HepG2 (cell line): Measurements from ENCODE around the gene GAREM2. TPM values are rescaled to one million over a fixed set of nuclear protein-coding genes. Genes with fewer than 3 reads are reported as not detected.
A peak's percentile ranks its signal among the peaks of the same experiment; 100 is the strongest.

Source experiments
- ATAC-seq: fragments of 200-7000 bp; cut with Tn5 transposase; 3 replicates; pipeline ENCODE4 v1.9.1; 2020; ENCODE audit warnings: mild to moderate bottlenecking, moderate library complexity
- BruUV-seq: library from RNA; stranded (reverse); fragments of 400-500 nt; replicated peaks from 2 replicates; lab custom pipeline; 2021; lab: Mats Ljungman, UMichigan
- CTCF ChIA-PET: fragments of 300-600 bp; formaldehyde crosslinking; extraction: SDS; loops from one replicate; lab custom pipeline; 2021; ENCODE audit warnings: low total read pairs, inconsistent platforms, low intra/inter-chr PET ratio; lab: Yijun Ruan, JAX
- POLR2A ChIA-PET: fragments of 350-600 bp; sonication (Branson Sonifier 250); formaldehyde crosslinking; loops from one replicate; lab custom pipeline; 2020; ENCODE audit warnings: antibody characterized with exemption, inconsistent platforms; lab: Yijun Ruan, JAX
- DNase-seq: peaks from one replicate; pipeline ENCODE4 v3.0.0-alpha.2; 2015; ENCODE audit warnings: low spot score
- FAIRE-seq: peaks from 3 replicates; lab custom pipeline; 2011; peaks lifted over from hg19 to GRCh38; lab: Jason Lieb, UNC
- H2AFZ ChIP-seq: one replicate; pipeline ENCODE4 v1.6.1; 2011; ENCODE audit warnings: low read length, inconsistent platforms
- H3K27ac ChIP-seq: fragments of 300-600 bp; 3 replicates; pipeline ENCODE4 v1.8.0; 2011; ENCODE audit warnings: mixed run types, mild to moderate bottlenecking, mixed read lengths, low read length, inconsistent platforms; ENCODE audit not compliant: insufficient read depth; ENCODE audit errors: extremely low read length
- H3K27me3 ChIP-seq, 2 experiments: fragments of 200-600 bp in 1 of 2; 2 replicates in 1 of 2; 3 replicates in 1 of 2; pipeline versions ENCODE4 v1.6.0 to v1.8.0; 2011; ENCODE audit warnings: low read length in 2 of 2, mild to moderate bottlenecking in 2 of 2, moderate library complexity in 2 of 2, inconsistent platforms in 1 of 2; ENCODE audit not compliant: insufficient read depth in 2 of 2, control insufficient read depth in 1 of 2
- H3K36me3 ChIP-seq, 2 experiments: fragments of 200-600 bp in 1 of 2; replicated peaks in 1 of 2; 2 replicates in 1 of 2; 3 replicates in 1 of 2; pipeline versions ENCODE4 v1.5.1 to v1.8.0; 2011; ENCODE audit warnings: low read length in 2 of 2, inconsistent platforms in 1 of 2; ENCODE audit not compliant: insufficient read depth in 2 of 2, control insufficient read depth in 1 of 2
- H3K4me1 ChIP-seq: 2 replicates; pipeline ENCODE4 v1.5.1; 2012; ENCODE audit warnings: low read length, inconsistent platforms; ENCODE audit not compliant: insufficient read depth
- H3K4me2 ChIP-seq: 2 replicates; pipeline ENCODE4 v1.6.0; 2011; ENCODE audit warnings: low read depth, low read length, inconsistent platforms
- H3K4me3 ChIP-seq, 3 experiments: fragments of 200-600 bp in 1 of 3; sonication (generic), shearing (Covaris generic) in 1 of 3; replicated peaks in 1 of 3; 2 replicates each; pipeline ENCODE4 v1.5.1; 2011 to 2016; ENCODE audit warnings: low read length in 3 of 3, inconsistent platforms in 2 of 3, low read depth in 2 of 3, mild to moderate bottlenecking in 2 of 3, control low read depth in 1 of 3, mixed read lengths in 1 of 3; ENCODE audit not compliant: insufficient read depth in 1 of 3
- H3K79me2 ChIP-seq: one replicate; pipeline ENCODE4 v1.6.1; 2011; ENCODE audit warnings: low read length, inconsistent platforms; ENCODE audit not compliant: insufficient read depth
- H3K9ac ChIP-seq: 2 replicates; pipeline ENCODE4 v1.6.0; 2011; ENCODE audit warnings: mild to moderate bottlenecking, low read depth, low read length, inconsistent platforms; ENCODE audit not compliant: insufficient read depth
- H3K9me3 ChIP-seq: 2 replicates; pipeline ENCODE4 v1.5.1; 2012; ENCODE audit warnings: mild to moderate bottlenecking, low read length
- H4K20me1 ChIP-seq: 2 replicates; pipeline ENCODE4 v1.6.0; 2011; ENCODE audit warnings: inconsistent platforms, mild to moderate bottlenecking, low read length, moderate library complexity; ENCODE audit not compliant: insufficient read depth
- CEBPG ChIP-seq: IDR thresholded peaks from 2 replicates; pipeline ENCODE4 v1.6.1; 2016
- MYC ChIP-seq: sonication (generic); formaldehyde crosslinking; IDR thresholded peaks from 2 replicates; pipeline ENCODE4 v1.9.0; 2021; ENCODE audit warnings: missing genetic modification reagents, borderline replicate concordance
- NFE2L2 ChIP-seq: fragments of 150-350 bp; IDR thresholded peaks from 2 replicates; pipeline ENCODE4 v1.6.1; 2014; ENCODE audit warnings: low read length
- SAFB2 ChIP-seq: sonication (generic); formaldehyde crosslinking; IDR thresholded peaks from 2 replicates; pipeline ENCODE4 v1.5.1; 2020; ENCODE audit warnings: missing genetic modification reagents, low read depth, mild to moderate bottlenecking, borderline replicate concordance
- ZNF547 ChIP-seq: sonication (generic); formaldehyde crosslinking; IDR thresholded peaks from 2 replicates; pipeline ENCODE4 v1.5.1; 2020; ENCODE audit warnings: mild to moderate bottlenecking, missing genetic modification reagents
- ZNF746 ChIP-seq: sonication (generic); formaldehyde crosslinking; IDR thresholded peaks from 2 replicates; pipeline ENCODE4 v1.8.0; 2022; ENCODE audit warnings: mild to moderate bottlenecking, missing genetic modification reagents
- ZNF780A ChIP-seq: sonication (generic); formaldehyde crosslinking; IDR thresholded peaks from 2 replicates; pipeline ENCODE4 v1.8.0; 2022; ENCODE audit warnings: mild to moderate bottlenecking, missing genetic modification reagents, moderate library complexity
- ZNF841 ChIP-seq: sonication (generic); formaldehyde crosslinking; IDR thresholded peaks from 2 replicates; pipeline ENCODE4 v1.8.1; 2023; ENCODE audit warnings: missing genetic modification reagents, borderline replicate concordance
- ZSCAN30 ChIP-seq: sonication (generic); formaldehyde crosslinking; IDR thresholded peaks from 2 replicates; pipeline ENCODE4 v1.5.0; 2020; ENCODE audit warnings: mild to moderate bottlenecking, missing genetic modification reagents
- WGBS: methylation state at CpG from one replicate; pipeline ENCODE4 v1.1.6; 2017; ENCODE audit warnings: low lambda C conversion rate; 5-methylcytosine and 5-hydroxymethylcytosine counted together
- in situ Hi-C: cut with HindIII; loops from 2 replicates; pipeline ENCODE4 v1.10.0; 2017; ENCODE audit warnings: low pct_unique_long_range_greater_than_20kb; ENCODE audit not compliant: extremely low pct_ligation_motif_present
- intact Hi-C: fragments of 100-400 bp; cut with micrococcal nuclease; formaldehyde crosslinking; loops from one replicate; pipeline ENCODE4 v1.10.0; 2022; ENCODE audit not compliant: unreplicated experiment
- polyA plus RNA-seq, 8 experiments: library from polyadenylated mRNA; depleted of rRNA in 3 of 8; stranded (reverse) in 7 of 8; unstranded in 1 of 8; fragments of >200 nt; fragmentation: Illumina TruSeq in 4 of 8; extraction: Trizol in 4 of 8; gene quantifications; 2 replicates each; pipeline versions ENCODE4 v1.2.1 to v1.2.3, GENCODE V29; 2011 to 2016; ENCODE audit warnings: low read depth in 4 of 8, missing spikeins in 1 of 8, mixed read lengths in 1 of 8; ENCODE audit not compliant: insufficient read depth in 1 of 8
- total RNA-seq, 5 experiments: library from RNA; depleted of rRNA; stranded (reverse); fragments of >200 nt; fragmentation: Illumina TruSeq; extraction: Trizol; gene quantifications; 2 replicates each; pipeline ENCODE4 v1.2.3, GENCODE V29; 2016; ENCODE audit warnings: low read depth in 1 of 5
- TF ChIP-seq, protein P1 (sequence below): sonication (generic); formaldehyde crosslinking; IDR thresholded peaks from 2 replicates; pipeline ENCODE4 v1.5.0; 2020; ENCODE audit warnings: mild to moderate bottlenecking, missing genetic modification reagents
- TF ChIP-seq, protein P2 (sequence below): IDR thresholded peaks from 2 replicates; pipeline ENCODE4 v1.6.1; 2016; ENCODE audit warnings: missing biosample characterization, missing genetic modification reagents, low read depth

GAREM2 gene
- total and polyA plus RNA-seq, 2 of the 13 experiments (the other 11 are each of a cell fraction or from before 2014, with no cell fraction given), result 0.29 to 0.38 TPM

DNA sequence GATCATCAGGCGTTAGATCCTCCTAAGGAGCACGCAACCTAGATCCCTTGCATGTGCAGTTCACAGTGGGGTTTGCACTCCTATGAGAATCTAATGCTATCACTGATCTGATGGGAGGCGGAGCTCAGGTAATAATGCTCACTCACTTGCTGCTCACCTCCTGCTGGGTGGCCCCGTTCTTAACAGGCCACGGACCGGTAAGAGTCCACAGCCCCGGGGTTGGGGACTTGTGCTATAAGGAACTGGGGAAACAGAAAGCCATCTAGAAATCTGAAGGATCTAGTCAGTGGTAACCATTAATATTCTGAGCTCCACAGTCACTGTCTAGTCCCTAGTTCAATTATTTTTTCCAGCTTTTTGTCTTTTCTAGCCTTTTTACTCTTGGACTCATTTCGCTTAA is 44.7 kb upstream of the GAREM2 start (continued):
- TF ChIP-seq ZNF841 (CRISPR knock-in tag), result no peak

DNA sequence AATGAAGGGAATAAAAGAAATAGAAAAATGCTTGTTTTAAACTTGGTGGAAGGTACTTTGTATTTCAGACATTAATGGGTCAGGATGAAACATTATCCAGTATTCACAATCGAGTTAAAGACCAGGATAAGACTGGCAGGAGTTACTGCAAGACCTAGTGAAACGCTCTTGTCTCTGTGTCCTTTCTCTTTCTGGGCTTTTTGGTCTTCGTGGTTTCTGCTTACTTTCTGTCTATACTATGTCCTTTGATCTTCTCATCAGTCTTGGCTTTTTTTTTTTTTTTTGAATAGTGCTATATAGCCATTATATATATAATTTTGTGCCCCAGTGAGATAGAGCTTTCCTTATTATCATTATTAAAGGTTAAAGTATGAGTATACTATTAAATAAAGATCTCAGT is 42.1 kb upstream of the GAREM2 start:
- no TSS peak for BruUV-seq
- Histone ChIP-seq H4K20me1 (0 out of 2 replicates have a peak, but pooled peaks cover 4% of the 10 kb centered on the region), H3K4me3 (no peak overlapping the region), H3K27ac (no peak overlapping the region), H3K4me2 (no peak overlapping the region), H3K9me3 (no peaks in the 10 kb centered on the region), H3K9ac (no peak overlapping the region), H3K27me3 (no peaks in the 10 kb centered on the region), H3K36me3 (peaks cover 17 to 75% of the 10 kb centered on the region in 2 experiments), H3K4me1 (no peaks in the 10 kb centered on the region), H2AFZ (no peak overlapping the region), H3K79me2 (no peaks in the 10 kb centered on the region)
- POLR2A ChIA-PET, result no interaction called here
- WGBS, result 95% methylated on average over 3 of the region's 3 CpGs
- FAIRE-seq (no peak), DNase-seq (no peak), ATAC-seq (no peak)
- CTCF ChIA-PET, result no interaction called here
- TF ChIP-seq ZNF547 (CRISPR knock-in tag), result no peak
- intact Hi-C loops (no loop called here), in situ Hi-C loops (no loop called here)

DNA sequence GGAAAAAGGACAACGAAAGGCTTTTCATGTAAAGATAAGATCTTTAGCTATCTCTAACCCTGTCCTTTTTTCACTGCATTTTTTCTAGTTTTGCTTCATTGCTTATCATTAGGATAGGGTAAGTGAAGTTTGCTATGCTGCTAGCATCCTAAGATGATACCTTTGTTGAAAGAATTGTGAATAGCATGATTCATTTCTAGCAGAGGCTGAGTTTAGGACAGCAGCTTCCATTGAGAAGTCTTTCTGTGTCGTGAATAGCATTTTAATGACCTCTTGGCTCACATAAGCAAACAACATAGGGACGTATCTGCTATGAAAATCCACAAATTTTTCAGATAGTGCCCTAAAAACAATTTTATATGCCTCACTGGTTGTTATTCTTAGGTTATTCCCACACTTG is 36.4 kb upstream of the GAREM2 start:
- intact Hi-C loops (no loop called here), in situ Hi-C loops (no loop called here)
- 93% methylated on average over 3 of the region's 3 CpGs for WGBS
- Histone ChIP-seq H4K20me1 (no peaks in the 10 kb centered on the region), H3K4me2 (no peak overlapping the region), H3K36me3 (peaks cover 11 to 42% of the 10 kb centered on the region in 2 experiments), H3K9ac (no peak overlapping the region), H3K27ac (no peak overlapping the region), H3K27me3 (no peaks in the 10 kb centered on the region), H3K79me2 (no peaks in the 10 kb centered on the region), H3K9me3 (no peaks in the 10 kb centered on the region), H3K4me1 (no peaks in the 10 kb centered on the region), H2AFZ (no peak overlapping the region), H3K4me3 (no peak overlapping the region)
- FAIRE-seq (no peak), ATAC-seq (no peak), DNase-seq (no peak)
- POLR2A ChIA-PET, result no interaction called here
- CTCF ChIA-PET, result no interaction called here
- BruUV-seq, result TSS peak; percentile 4
- TF ChIP-seq MYC (CRISPR knock-in tag) (no peak), ZNF780A (no peak), ZSCAN30 (CRISPR knock-in tag) (no peak), NFE2L2 (no peak), SAFB2 (CRISPR knock-in tag) (no peak), CEBPG (no peak), ZNF746 (CRISPR knock-in tag) (no peak)
- TF ChIP-seq, protein P1, sequence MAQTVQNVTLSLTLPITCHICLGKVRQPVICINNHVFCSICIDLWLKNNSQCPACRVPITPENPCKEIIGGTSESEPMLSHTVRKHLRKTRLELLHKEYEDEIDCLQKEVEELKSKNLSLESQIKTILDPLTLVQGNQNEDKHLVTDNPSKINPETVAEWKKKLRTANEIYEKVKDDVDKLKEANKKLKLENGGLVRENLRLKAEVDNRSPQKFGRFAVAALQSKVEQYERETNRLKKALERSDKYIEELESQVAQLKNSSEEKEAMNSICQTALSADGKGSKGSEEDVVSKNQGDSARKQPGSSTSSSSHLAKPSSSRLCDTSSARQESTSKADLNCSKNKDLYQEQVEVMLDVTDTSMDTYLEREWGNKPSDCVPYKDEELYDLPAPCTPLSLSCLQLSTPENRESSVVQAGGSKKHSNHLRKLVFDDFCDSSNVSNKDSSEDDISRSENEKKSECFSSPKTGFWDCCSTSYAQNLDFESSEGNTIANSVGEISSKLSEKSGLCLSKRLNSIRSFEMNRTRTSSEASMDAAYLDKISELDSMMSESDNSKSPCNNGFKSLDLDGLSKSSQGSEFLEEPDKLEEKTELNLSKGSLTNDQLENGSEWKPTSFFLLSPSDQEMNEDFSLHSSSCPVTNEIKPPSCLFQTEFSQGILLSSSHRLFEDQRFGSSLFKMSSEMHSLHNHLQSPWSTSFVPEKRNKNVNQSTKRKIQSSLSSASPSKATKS, result no peak
- TF ChIP-seq, protein P2, sequence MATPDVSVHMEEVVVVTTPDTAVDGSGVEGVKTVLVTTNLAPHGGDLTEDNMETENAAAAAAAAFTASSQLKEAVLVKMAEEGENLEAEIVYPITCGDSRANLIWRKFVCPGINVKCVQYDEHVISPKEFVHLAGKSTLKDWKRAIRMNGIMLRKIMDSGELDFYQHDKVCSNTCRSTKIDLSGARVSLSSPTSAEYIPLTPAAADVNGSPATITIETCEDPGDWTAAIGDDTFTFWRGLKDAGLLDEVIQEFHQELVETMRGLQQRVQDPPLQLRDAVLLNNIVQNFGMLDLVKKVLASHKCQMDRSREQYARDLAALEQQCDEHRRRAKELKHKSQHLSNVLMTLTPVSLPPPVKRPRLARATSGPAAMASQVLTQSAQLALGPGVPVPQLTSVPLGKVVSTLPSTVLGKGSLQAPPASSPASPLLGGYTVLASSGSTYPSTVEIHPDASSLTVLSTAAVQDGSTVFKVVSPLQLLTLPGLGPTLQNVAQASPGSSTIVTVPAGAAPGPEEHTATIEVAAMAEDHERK, result no peak
